OCI-LY1 (cell line): ENCODE data around the gene NRG2.

ENCODE experiments used
- H2AFZ ChIP-seq: fragments of 200-600 bp; sonication (generic), shearing (Covaris generic); 2 replicates; pipeline ENCODE4 v1.6.0; 2014; ENCODE audit warnings: antibody characterized with exemption, mild to moderate bottlenecking, low read length
- H3F3A ChIP-seq: fragments of 200-600 bp; sonication (generic), shearing (Covaris generic); 2 replicates; pipeline ENCODE4 v1.6.0; 2014; ENCODE audit warnings: mild to moderate bottlenecking, antibody characterized with exemption, low read length, moderate library complexity; ENCODE audit not compliant: insufficient read depth
- H3K27ac ChIP-seq: fragments of 200-600 bp; sonication (generic); 2 replicates; pipeline ENCODE4 v1.5.1; 2014; ENCODE audit warnings: low read length, mixed run types, mild to moderate bottlenecking, low read depth; ENCODE audit not compliant: poor library complexity, severe bottlenecking
- H3K27me3 ChIP-seq: fragments of 200-600 bp; sonication (generic); 2 replicates; pipeline ENCODE4 v1.6.0; 2014; ENCODE audit warnings: antibody characterized with exemption, mild to moderate bottlenecking, low read length, moderate library complexity; ENCODE audit not compliant: insufficient read depth
- H3K36me3 ChIP-seq: fragments of 200-600 bp; sonication (generic); 2 replicates; pipeline ENCODE4 v1.6.1; 2014; ENCODE audit warnings: mild to moderate bottlenecking, antibody characterized with exemption, low read length, moderate library complexity, mixed read lengths; ENCODE audit not compliant: insufficient read depth
- H3K4me1 ChIP-seq: fragments of 200-600 bp; sonication (generic); 2 replicates; pipeline ENCODE4 v1.5.1; 2014; ENCODE audit warnings: mild to moderate bottlenecking, low read length, moderate library complexity; ENCODE audit not compliant: insufficient read depth, severe bottlenecking
- H3K4me2 ChIP-seq: fragments of 200-600 bp; sonication (generic), shearing (Covaris generic); 2 replicates; pipeline ENCODE4 v1.6.1; 2014; ENCODE audit warnings: low read length
- H3K4me3 ChIP-seq: fragments of 200-600 bp; sonication (generic); 2 replicates; pipeline ENCODE4 v1.5.1; 2014; ENCODE audit warnings: low read length, low read depth, mild to moderate bottlenecking, mixed read lengths; ENCODE audit not compliant: poor library complexity, severe bottlenecking
- H3K79me2 ChIP-seq: fragments of 200-600 bp; shearing (Covaris generic); 2 replicates; pipeline ENCODE4 v1.6.1; 2016; ENCODE audit warnings: mixed run types, low read length, mixed read lengths; ENCODE audit not compliant: insufficient read depth
- H3K9ac ChIP-seq: fragments of 200-600 bp; sonication (generic), shearing (Covaris generic); 2 replicates; pipeline ENCODE4 v1.6.1; 2014; ENCODE audit warnings: mild to moderate bottlenecking, low read length, mixed read lengths
- H3K9me2 ChIP-seq: fragments of 200-600 bp; sonication (generic), shearing (Covaris generic); 2 replicates; pipeline ENCODE4 v1.6.1; 2014; ENCODE audit warnings: low read depth, mild to moderate bottlenecking, low read length, mixed read lengths
- H3K9me3 ChIP-seq: fragments of 200-600 bp; shearing (Covaris generic); 2 replicates; pipeline ENCODE4 v1.6.1; 2014; ENCODE audit warnings: low read length, mixed read lengths
- H4K20me1 ChIP-seq: fragments of 200-600 bp; sonication (generic), shearing (Covaris generic); 2 replicates; pipeline ENCODE4 v1.6.0; 2016; ENCODE audit warnings: mild to moderate bottlenecking, low read length; ENCODE audit not compliant: insufficient read depth
- CTCF ChIP-seq: fragments of 200-600 bp; sonication (generic), shearing (Covaris generic); IDR thresholded peaks from 2 replicates; pipeline ENCODE4 v1.5.1; 2017; ENCODE audit warnings: mild to moderate bottlenecking, antibody characterized with exemption, low read length, moderate library complexity, mixed read lengths
- EZH2 ChIP-seq: fragments of 200-600 bp; sonication (generic), shearing (Covaris generic); IDR thresholded peaks from 2 replicates; pipeline ENCODE4 v1.8.0; 2017; ENCODE audit warnings: borderline replicate concordance, mixed run types, mild to moderate bottlenecking, antibody characterized with exemption, low read length, moderate library complexity, mixed read lengths

NRG2 gene

DNA sequence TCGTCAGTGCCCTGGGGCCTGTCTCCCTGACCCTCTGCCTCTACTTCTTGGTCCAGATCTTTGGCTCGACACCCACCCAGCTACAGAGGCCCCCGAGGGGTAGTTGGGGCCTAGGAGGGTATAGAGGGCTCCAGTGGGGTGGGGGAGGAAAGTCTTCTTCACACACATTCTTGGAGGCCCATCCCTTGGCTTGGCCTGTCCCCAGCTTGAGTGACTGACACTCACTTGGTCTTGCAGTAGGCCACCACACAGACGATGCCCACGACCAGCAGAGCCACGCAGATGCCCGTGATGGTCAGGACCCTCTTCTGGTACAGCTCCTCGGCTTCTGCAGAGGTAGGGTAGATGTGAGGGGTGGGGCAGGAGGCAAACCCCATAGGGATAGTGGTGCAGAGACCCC lies 187.6 kb downstream of the NRG2 start:
- H3K9ac ChIP-seq = no peak overlapping the region
- H3K4me1 ChIP-seq = no peaks in the 10 kb centered on the region
- H3K9me3 ChIP-seq = no peaks in the 10 kb centered on the region
- no peak for TF ChIP-seq EZH2
- TF ChIP-seq CTCF = no peak
- no peaks in the 10 kb centered on the region for H4K20me1 ChIP-seq
- H3K79me2 ChIP-seq = no peaks in the 10 kb centered on the region
- H3K27me3 ChIP-seq = no peaks in the 10 kb centered on the region; the same call in 1 of the 2 replicates
- H3K9me2 ChIP-seq = no peaks in the 10 kb centered on the region
- H3F3A ChIP-seq = no peaks in the 10 kb centered on the region
- H3K4me3 ChIP-seq = no peak overlapping the region
- no peak overlapping the region for H3K27ac ChIP-seq
- H3K4me2 ChIP-seq = no peak overlapping the region
- H3K36me3 ChIP-seq = no peaks in the 10 kb centered on the region
- no peak overlapping the region for H2AFZ ChIP-seq

GRCh38 chr5:139854953-139855352 lies 188.1 kb downstream of the NRG2 start:
- Histone ChIP-seq H3K9me3 (no peaks in the 10 kb centered on the region), H3K4me3 (no peak overlapping the region), H3K4me2 (no peak overlapping the region), H3K36me3 (no peaks in the 10 kb centered on the region), H3K4me1 (no peaks in the 10 kb centered on the region), H3K79me2 (no peaks in the 10 kb centered on the region), H3K27ac (no peak overlapping the region), H3K9ac (no peak overlapping the region), H3K9me2 (no peaks in the 10 kb centered on the region), H3F3A (no peaks in the 10 kb centered on the region), H2AFZ (no peak overlapping the region), H4K20me1 (no peaks in the 10 kb centered on the region), H3K27me3 (no peaks in the 10 kb centered on the region; the same call in 1 of the 2 replicates)
- no peak for TF ChIP-seq CTCF
- TF ChIP-seq EZH2 = no peak

DNA sequence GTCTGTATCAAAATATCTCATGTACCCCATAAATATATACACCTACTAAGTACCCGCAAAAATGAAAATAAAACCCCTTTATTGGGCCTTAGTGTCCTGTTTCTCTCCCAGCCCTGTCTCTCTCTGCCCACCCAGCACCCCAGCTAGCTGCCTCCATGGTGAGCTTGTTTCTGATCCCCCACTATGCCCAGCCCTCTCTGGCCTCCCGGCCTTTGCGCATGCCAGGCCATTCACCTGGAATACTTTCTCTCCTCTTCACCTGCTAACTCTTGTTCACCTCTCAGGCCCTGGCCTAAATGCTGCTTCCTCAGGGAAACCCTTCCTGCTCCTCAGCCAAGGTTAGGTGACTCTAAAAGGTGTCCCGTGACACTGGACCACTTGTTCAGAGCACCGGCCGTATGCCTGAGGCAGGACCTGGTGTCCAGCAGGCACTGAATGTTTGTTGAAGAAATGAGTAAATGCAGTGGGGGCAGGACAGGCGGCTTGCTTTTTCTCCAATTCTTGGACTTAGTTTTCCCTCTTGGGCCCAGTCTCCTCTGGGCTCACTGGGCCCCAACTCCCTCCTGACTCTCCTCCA lies 189.0 kb downstream of the NRG2 start:
- no peaks in the 10 kb centered on the region for H3F3A ChIP-seq
- no peaks in the 10 kb centered on the region for H3K9me2 ChIP-seq
- no peaks in the 10 kb centered on the region for H3K36me3 ChIP-seq
- H3K9me3 ChIP-seq = no peaks in the 10 kb centered on the region
- H4K20me1 ChIP-seq = no peaks in the 10 kb centered on the region
- H3K4me2 ChIP-seq = no peak overlapping the region
- H3K79me2 ChIP-seq = no peaks in the 10 kb centered on the region
- H3K9ac ChIP-seq = no peak overlapping the region
- no peak overlapping the region for H2AFZ ChIP-seq
- H3K27ac ChIP-seq = no peak overlapping the region
- no peaks in the 10 kb centered on the region for H3K4me1 ChIP-seq
- H3K27me3 ChIP-seq = peaks cover 5% of the 10 kb centered on the region; the same call in 1 of the 2 replicates
- H3K4me3 ChIP-seq = no peak overlapping the region
- TF ChIP-seq CTCF (no peak), EZH2 (no peak)
